Panc1 (cell line): ENCODE data around the gene LMAN2. TPM values are rescaled to one million over a fixed set of nuclear protein-coding genes. Genes with fewer than 3 reads are reported as not detected.

Experiments used
- ATAC-seq: fragments of 200-7000 bp; cut with Tn5 transposase; 2 replicates; pipeline ENCODE4 v1.9.1; 2020; ENCODE audit warnings: mild to moderate bottlenecking, moderate library complexity
- BruUV-seq: library from RNA; stranded (reverse); fragments of 400-500 nt; replicated peaks from 2 replicates; lab custom pipeline; 2021; lab: Mats Ljungman, UMichigan
- CTCF ChIA-PET: fragments of 300-600 bp; sonication (Branson Sonifier 250); formaldehyde crosslinking; loops from one replicate; lab custom pipeline; 2022; ENCODE audit warnings: antibody characterized with exemption; lab: Charles Lee
- POLR2A ChIA-PET: fragments of 300-600 bp; sonication (Branson Sonifier 250); formaldehyde crosslinking; loops from one replicate; lab custom pipeline; 2022; ENCODE audit warnings: antibody characterized with exemption; lab: Charles Lee
- DNase-seq: peaks from one replicate; pipeline ENCODE4 v3.0.0-alpha.2; 2010; ENCODE audit warnings: low read depth, low spot score
- H3K27ac ChIP-seq: 2 replicates; pipeline ENCODE4 v1.5.1; 2011; ENCODE audit warnings: mild to moderate bottlenecking, low read length, inconsistent platforms
- H3K27me3 ChIP-seq: fragments of 200-500 bp; sonication (Bioruptor generic); 2 replicates; pipeline ENCODE4 v1.6.0; 2014; ENCODE audit warnings: low read length, inconsistent platforms; ENCODE audit not compliant: control insufficient read depth, insufficient read depth
- H3K36me3 ChIP-seq: fragments of 200-500 bp; sonication (Bioruptor generic); 2 replicates; pipeline ENCODE4 v1.5.1; 2014; ENCODE audit warnings: inconsistent platforms, mild to moderate bottlenecking, low read length, moderate library complexity; ENCODE audit not compliant: control insufficient read depth, insufficient read depth
- H3K4me1 ChIP-seq: 2 replicates; pipeline ENCODE4 v1.5.1; 2011; ENCODE audit warnings: inconsistent platforms, mild to moderate bottlenecking, low read length, moderate library complexity; ENCODE audit not compliant: control insufficient read depth, insufficient read depth
- H3K4me3 ChIP-seq, 2 experiments: 2 replicates each; pipeline ENCODE4 v1.5.1; 2011 to 2012; ENCODE audit warnings: low read depth in 2 of 2, low read length in 2 of 2, mild to moderate bottlenecking in 2 of 2, inconsistent platforms in 1 of 2, moderate library complexity in 1 of 2
- H3K9me3 ChIP-seq: fragments of 200-500 bp; sonication (Bioruptor generic); 2 replicates; pipeline ENCODE4 v1.5.1; 2014; ENCODE audit warnings: low read depth, mild to moderate bottlenecking, inconsistent platforms, low read length, moderate library complexity; ENCODE audit not compliant: control insufficient read depth, insufficient read depth
- POLR2AphosphoS5 ChIP-seq: IDR thresholded peaks from 2 replicates; pipeline ENCODE4 v1.6.1; 2012; ENCODE audit warnings: mild to moderate bottlenecking, low read depth, low read length, moderate library complexity
- SIN3A ChIP-seq: IDR thresholded peaks from 2 replicates; pipeline ENCODE4 v1.6.1; 2012; ENCODE audit warnings: low read depth, mild to moderate bottlenecking, low read length, moderate library complexity, borderline replicate concordance; ENCODE audit not compliant: insufficient read depth
- in situ Hi-C: cut with HindIII; loops from 2 replicates; pipeline ENCODE4 v1.10.0; 2016; ENCODE audit warnings: low sequenced_read_pairs, low pct_unique_long_range_greater_than_20kb
- intact Hi-C: fragments of 100-400 bp; cut with micrococcal nuclease; formaldehyde crosslinking; loops from one replicate; pipeline ENCODE4 v1.10.0; 2022; ENCODE audit not compliant: unreplicated experiment
- total RNA-seq: library from RNA; stranded (reverse); gene quantifications from one replicate; pipeline ENCODE4 v1.2.1, GENCODE V29; 2021; ENCODE audit not compliant: unreplicated experiment
- TF ChIP-seq, protein P1 (sequence below), 2 experiments: IDR thresholded peaks; 2 replicates each; pipeline ENCODE4 v1.6.1; 2011 to 2012; ENCODE audit warnings: low read depth in 2 of 2, control low read depth in 1 of 2, low read length in 1 of 2, mild to moderate bottlenecking in 1 of 2, moderate library complexity in 1 of 2; ENCODE audit not compliant: insufficient read depth in 1 of 2
- TF ChIP-seq, protein P2 (sequence below): fragments of 450-650 bp; IDR thresholded peaks from 2 replicates; pipeline ENCODE4 v1.5.1; 2017; ENCODE audit warnings: mild to moderate bottlenecking

The LMAN2 gene
- total RNA-seq, 1 experiment from 2014 or later: 140 TPM

DNA sequence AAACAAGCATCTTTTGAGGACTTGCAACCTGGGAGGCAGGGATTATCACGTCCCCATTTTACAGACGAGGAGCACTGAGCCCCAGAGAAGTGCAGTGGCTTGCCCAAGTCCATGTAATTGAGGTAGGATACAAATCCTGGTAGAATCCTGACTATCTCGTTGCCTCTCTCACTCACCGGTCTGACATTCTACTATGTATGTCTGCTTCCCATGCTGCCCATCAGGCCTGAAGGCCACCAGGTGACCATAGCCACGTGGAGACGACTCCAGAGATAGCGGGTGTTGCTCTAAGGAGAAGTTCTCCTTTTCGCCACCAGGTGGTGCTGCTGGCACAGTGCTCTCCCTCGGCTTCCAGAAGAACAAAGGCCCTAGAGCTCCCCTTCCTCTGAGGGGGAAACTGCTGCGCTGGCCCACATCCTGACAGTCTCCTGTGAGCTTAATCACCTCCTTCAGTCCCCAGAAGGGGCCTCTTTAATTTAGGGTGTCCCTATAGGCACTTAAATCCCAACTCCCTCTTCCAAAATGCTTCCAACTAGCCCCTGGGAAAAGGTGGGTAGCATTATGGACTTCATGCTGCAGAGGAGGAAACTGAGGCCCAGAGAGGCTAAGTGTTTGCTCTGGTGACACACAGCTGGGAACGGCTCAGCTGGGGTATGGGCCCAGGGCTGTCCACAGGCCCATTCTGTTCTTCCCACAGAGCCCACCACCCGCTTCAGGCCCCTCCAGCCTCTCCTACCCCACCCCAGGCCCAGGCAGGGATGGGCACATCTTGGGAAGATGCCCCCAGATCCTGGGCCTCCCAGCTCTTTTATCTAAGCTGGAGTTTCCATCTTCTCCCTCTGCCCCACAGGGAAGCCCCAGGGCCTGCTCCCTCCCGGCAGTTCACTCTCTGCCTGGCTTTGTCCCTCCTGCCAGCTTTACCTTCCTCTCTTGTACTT lies 39.2 kb upstream of the LMAN2 start:
- POLR2A ChIA-PET: interaction anchor here (0.5 kb wide), 1 partner anchor 413 kb away, joined by 8 read pairs; no protein-coding TSS in a partner anchor
- BruUV-seq: no TSS peak

DNA sequence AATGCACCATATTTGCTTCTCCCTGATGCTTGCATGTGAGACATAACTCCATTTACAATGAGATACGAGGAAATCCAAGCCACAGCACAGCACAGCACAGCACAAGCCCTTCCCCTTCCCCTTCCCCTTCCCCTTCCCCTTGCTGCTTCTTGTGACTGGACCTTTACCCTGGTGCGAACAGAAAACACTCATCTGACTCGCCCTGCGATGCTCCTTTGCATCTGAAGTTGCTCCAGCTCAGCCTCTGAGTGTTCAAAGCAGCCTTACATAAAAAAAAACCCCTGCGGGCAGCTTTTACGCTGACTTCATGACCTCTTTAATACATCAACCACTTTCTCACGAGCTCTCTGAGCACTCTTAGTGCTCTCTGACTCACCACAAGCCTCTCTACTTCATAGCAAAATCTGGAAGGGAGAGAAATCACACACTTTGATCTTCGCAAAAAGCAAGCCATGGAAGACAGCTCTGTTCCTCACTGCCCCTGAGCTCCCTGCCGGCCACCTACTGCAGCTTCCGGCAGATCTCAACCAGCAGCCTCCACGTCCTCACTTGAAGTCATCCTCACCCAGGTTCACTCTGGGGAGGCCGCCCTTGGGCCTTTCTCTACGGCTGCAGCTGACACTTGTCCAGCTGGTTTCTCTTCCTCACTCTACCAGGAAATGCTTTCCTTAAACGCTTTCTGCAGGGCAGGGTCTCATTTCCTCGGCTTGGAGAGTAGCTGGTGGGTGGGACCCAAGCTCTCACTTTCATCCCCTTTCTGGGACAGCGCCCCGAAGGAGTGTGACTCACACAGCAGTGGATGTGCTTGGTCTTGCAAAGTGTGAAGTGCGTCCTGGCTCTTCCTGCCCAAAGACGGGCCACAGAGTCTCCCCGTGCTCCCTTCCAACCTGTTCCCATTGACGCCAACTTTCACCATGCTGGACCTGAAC lies 38.0 kb upstream of the LMAN2 start:
- intact Hi-C loops: loop anchor here (5.0 kb wide), 1 partner anchor 108 kb away; the partner anchor contains the start of gene PDLIM7
- no peak for TF ChIP-seq POLR2AphosphoS5
- TF ChIP-seq SIN3A: no peak
- TF ChIP-seq, protein P1, sequence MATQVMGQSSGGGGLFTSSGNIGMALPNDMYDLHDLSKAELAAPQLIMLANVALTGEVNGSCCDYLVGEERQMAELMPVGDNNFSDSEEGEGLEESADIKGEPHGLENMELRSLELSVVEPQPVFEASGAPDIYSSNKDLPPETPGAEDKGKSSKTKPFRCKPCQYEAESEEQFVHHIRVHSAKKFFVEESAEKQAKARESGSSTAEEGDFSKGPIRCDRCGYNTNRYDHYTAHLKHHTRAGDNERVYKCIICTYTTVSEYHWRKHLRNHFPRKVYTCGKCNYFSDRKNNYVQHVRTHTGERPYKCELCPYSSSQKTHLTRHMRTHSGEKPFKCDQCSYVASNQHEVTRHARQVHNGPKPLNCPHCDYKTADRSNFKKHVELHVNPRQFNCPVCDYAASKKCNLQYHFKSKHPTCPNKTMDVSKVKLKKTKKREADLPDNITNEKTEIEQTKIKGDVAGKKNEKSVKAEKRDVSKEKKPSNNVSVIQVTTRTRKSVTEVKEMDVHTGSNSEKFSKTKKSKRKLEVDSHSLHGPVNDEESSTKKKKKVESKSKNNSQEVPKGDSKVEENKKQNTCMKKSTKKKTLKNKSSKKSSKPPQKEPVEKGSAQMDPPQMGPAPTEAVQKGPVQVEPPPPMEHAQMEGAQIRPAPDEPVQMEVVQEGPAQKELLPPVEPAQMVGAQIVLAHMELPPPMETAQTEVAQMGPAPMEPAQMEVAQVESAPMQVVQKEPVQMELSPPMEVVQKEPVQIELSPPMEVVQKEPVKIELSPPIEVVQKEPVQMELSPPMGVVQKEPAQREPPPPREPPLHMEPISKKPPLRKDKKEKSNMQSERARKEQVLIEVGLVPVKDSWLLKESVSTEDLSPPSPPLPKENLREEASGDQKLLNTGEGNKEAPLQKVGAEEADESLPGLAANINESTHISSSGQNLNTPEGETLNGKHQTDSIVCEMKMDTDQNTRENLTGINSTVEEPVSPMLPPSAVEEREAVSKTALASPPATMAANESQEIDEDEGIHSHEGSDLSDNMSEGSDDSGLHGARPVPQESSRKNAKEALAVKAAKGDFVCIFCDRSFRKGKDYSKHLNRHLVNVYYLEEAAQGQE (IDR thresholded peaks at IDR 0.05; ENCODE audit: insufficient read depth in 1 of 2, low read depth in 2 of 2, low read length in 1 of 2): no peak
- H3K9me3 ChIP-seq: no peaks in the 10 kb centered on the region
- H3K4me3 ChIP-seq: no peak overlapping the region
- no peaks in the 10 kb centered on the region for H3K36me3 ChIP-seq
- no TSS peak for BruUV-seq
- in situ Hi-C loops: no loop called here
- no peaks in the 10 kb centered on the region for H3K27me3 ChIP-seq
- H3K27ac ChIP-seq: no peak overlapping the region
- H3K4me1 ChIP-seq: peaks cover 3% of the 10 kb centered on the region; the same call in 1 of the 2 replicates
- DNase-seq: no peak
- ChIA-PET CTCF (interaction anchor here (0.5 to 2.6 kb wide), 8 partner anchors 11 to 79 kb away, joined by 3 to 34 read pairs (median 6); no protein-coding TSS in a partner anchor), POLR2A (no interaction called here)
- ATAC-seq: no peak

More for the DNA sequence above, 39.2 kb upstream of the LMAN2 start:
- Histone ChIP-seq H3K27ac (peak overlapping the region; percentile 60; the same call in 1 of the 2 replicates), H3K4me1 (peaks cover 3% of the 10 kb centered on the region; the same call in 1 of the 2 replicates), H3K9me3 (no peaks in the 10 kb centered on the region), H3K27me3 (no peaks in the 10 kb centered on the region), H3K4me3 (no peak overlapping the region), H3K36me3 (no peaks in the 10 kb centered on the region)
- TF ChIP-seq, protein P2, sequence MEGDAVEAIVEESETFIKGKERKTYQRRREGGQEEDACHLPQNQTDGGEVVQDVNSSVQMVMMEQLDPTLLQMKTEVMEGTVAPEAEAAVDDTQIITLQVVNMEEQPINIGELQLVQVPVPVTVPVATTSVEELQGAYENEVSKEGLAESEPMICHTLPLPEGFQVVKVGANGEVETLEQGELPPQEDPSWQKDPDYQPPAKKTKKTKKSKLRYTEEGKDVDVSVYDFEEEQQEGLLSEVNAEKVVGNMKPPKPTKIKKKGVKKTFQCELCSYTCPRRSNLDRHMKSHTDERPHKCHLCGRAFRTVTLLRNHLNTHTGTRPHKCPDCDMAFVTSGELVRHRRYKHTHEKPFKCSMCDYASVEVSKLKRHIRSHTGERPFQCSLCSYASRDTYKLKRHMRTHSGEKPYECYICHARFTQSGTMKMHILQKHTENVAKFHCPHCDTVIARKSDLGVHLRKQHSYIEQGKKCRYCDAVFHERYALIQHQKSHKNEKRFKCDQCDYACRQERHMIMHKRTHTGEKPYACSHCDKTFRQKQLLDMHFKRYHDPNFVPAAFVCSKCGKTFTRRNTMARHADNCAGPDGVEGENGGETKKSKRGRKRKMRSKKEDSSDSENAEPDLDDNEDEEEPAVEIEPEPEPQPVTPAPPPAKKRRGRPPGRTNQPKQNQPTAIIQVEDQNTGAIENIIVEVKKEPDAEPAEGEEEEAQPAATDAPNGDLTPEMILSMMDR: peak; percentile 97
- no peak for TF ChIP-seq POLR2AphosphoS5
- ATAC-seq (peak; percentile 92), DNase-seq (no peak)
- CTCF ChIA-PET: interaction anchor here (0.5 to 2.6 kb wide), 13 partner anchors 12 to 117 kb away, joined by 3 to 34 read pairs (median 5); partner anchors contain the start of genes F12 and PDLIM7
- in situ Hi-C loops: no loop called here
- intact Hi-C loops: loop anchor here (5.0 kb wide), 1 partner anchor 107 kb away; the partner anchor contains the start of gene PDLIM7
